ENCODE measurements around the gene DMTF1. TPM values are rescaled to one million over a fixed set of nuclear protein-coding genes. Genes with fewer than 3 reads are reported as not detected.

Gene DMTF1
- total and polyA plus RNA-seq, 9 of the 15 experiments (the other 6 are each of a cell fraction or from before 2014, with no cell fraction given), result 25.7 to 208 (median 74.7) TPM

- TF ChIP-seq, protein P1, sequence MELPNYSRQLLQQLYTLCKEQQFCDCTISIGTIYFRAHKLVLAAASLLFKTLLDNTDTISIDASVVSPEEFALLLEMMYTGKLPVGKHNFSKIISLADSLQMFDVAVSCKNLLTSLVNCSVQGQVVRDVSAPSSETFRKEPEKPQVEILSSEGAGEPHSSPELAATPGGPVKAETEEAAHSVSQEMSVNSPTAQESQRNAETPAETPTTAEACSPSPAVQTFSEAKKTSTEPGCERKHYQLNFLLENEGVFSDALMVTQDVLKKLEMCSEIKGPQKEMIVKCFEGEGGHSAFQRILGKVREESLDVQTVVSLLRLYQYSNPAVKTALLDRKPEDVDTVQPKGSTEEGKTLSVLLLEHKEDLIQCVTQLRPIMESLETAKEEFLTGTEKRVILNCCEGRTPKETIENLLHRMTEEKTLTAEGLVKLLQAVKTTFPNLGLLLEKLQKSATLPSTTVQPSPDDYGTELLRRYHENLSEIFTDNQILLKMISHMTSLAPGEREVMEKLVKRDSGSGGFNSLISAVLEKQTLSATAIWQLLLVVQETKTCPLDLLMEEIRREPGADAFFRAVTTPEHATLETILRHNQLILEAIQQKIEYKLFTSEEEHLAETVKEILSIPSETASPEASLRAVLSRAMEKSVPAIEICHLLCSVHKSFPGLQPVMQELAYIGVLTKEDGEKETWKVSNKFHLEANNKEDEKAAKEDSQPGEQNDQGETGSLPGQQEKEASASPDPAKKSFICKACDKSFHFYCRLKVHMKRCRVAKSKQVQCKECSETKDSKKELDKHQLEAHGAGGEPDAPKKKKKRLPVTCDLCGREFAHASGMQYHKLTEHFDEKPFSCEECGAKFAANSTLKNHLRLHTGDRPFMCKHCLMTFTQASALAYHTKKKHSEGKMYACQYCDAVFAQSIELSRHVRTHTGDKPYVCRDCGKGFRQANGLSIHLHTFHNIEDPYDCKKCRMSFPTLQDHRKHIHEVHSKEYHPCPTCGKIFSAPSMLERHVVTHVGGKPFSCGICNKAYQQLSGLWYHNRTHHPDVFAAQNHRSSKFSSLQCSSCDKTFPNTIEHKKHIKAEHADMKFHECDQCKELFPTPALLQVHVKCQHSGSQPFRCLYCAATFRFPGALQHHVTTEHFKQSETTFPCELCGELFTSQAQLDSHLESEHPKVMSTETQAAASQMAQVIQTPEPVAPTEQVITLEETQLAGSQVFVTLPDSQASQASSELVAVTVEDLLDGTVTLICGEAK (IDR thresholded peaks at IDR 0.05), result no peak
- TF ChIP-seq, protein P1 (CRISPR knock-in tag; IDR thresholded peaks at IDR 0.05), result no peak
- TF ChIP-seq ZC3H4 (CRISPR knock-in tag; IDR thresholded peaks at IDR 0.05; ENCODE audit: borderline replicate concordance) (no peak), DDX20 (tag; IDR thresholded peaks at IDR 0.05; ENCODE audit: low read depth) (no peak), TCF15 (CRISPR knock-in tag; IDR thresholded peaks at IDR 0.05) (no peak), GABPA (tag; conservative IDR thresholded peaks at IDR 0.05; ENCODE audit: low read depth) (0 out of 2 replicates have a peak, but pooled peaks have one; percentile 88), ARNT (IDR thresholded peaks at IDR 0.05) (peak in 1 of 2 experiments; percentile 73; a peak in 1 of 4 replicates), GABPB2 (CRISPR knock-in tag; conservative IDR thresholded peaks at IDR 0.05) (0 out of 2 replicates have a peak, but pooled peaks have one; percentile 11), MAFF (IDR thresholded peaks at IDR 0.05; ENCODE audit: low read length) (no peak), POLR3A (IDR thresholded peaks at IDR 0.05; ENCODE audit: borderline replicate concordance, extremely low read depth, insufficient read depth, insufficient read length) (no peak), SMARCA4 (IDR thresholded peaks at IDR 0.05) (peak; percentile 77), LARP7 (IDR thresholded peaks at IDR 0.05) (0 out of 2 replicates have a peak, but pooled peaks have one; percentile 73), HMG20B (CRISPR knock-in tag; IDR thresholded peaks at IDR 0.05) (0 out of 2 replicates have a peak, but pooled peaks have one; percentile 23), XRCC5 (IDR thresholded peaks at IDR 0.05; ENCODE audit: low read depth, low read length) (0 out of 2 replicates have a peak, but pooled peaks have one; percentile 14), SMARCC2 (IDR thresholded peaks at IDR 0.05; ENCODE audit: low read depth) (peak; percentile 66; the same call in 1 of the 2 replicates), RBM14 (IDR thresholded peaks at IDR 0.05; ENCODE audit: borderline replicate concordance, insufficient read depth, low read depth, low read length) (no peak), ZEB2 (IDR thresholded peaks at IDR 0.05) (0 out of 2 replicates have a peak, but pooled peaks have one; percentile 30)
- TF ChIP-seq, protein P2, sequence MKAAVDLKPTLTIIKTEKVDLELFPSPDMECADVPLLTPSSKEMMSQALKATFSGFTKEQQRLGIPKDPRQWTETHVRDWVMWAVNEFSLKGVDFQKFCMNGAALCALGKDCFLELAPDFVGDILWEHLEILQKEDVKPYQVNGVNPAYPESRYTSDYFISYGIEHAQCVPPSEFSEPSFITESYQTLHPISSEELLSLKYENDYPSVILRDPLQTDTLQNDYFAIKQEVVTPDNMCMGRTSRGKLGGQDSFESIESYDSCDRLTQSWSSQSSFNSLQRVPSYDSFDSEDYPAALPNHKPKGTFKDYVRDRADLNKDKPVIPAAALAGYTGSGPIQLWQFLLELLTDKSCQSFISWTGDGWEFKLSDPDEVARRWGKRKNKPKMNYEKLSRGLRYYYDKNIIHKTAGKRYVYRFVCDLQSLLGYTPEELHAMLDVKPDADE (conservative IDR thresholded peaks at IDR 0.05; ENCODE audit: control insufficient read depth, low read depth, low read length), result no peak
Measured at GRCh38 chr7:87151729-87152111, 533 bp upstream of the DMTF1 start (continued).

Data from K562 (cell line).